AG09319 (cell line): ENCODE data around the gene ZDHHC11B.

Experiments
- DNase-seq: peaks from one replicate; pipeline ENCODE4 v3.0.0-alpha.2; 2010; ENCODE audit warnings: low read depth; ENCODE audit errors: extremely low read depth
- TF ChIP-seq, protein P1 (sequence below): IDR thresholded peaks from 2 replicates; pipeline ENCODE4 v1.5.1; 2011; ENCODE audit warnings: low read depth, mild to moderate bottlenecking, inconsistent platforms, low read length, moderate library complexity

Gene ZDHHC11B

DNA sequence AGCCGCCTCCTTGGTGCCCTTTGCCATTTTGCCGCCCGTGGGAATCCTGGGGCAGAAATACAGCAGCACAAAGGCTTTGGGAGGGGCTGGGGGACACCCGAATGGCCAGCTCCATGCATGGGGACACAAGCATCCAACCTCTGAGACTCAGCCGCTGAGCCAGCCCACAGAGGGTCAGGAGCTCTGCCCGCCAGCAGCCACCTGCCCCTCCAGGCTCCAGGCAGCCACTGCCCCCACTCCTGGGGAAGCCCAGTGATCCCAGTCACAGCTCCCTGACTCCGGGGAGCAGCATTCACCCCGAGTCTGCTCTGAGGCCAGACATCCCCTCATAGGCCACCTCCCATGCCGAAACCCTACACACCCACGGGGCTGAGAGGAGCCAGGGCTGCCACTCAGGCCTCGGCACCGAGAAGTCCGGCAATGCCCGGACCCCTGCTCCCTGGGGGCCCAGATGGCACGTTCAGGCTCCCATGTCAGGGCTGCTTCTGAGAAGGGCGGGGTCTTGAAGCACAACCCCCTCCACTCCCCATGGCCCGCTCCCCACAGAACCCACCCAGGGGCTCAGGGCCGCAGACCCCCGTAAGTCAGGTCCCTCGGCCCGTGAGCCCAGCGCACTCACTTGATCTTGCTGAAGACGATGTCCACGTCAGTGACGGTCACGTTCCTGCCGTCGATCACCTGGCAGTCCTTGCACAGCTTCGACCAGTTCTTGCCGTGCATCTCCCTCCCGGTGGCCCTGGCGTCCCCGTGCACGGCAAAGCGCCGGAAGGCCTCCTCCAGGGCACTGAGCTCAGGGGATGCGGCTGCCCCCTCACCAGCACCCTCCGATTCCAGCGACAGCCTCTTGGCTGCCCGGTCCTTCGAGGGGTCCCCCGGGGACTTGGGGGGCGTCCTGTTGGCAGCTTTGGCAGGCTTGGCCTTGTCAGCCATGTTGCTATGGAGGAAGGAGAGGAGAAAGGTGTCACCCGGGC, 107.1 kb downstream of the ZDHHC11B start:
- TF ChIP-seq, protein P1, sequence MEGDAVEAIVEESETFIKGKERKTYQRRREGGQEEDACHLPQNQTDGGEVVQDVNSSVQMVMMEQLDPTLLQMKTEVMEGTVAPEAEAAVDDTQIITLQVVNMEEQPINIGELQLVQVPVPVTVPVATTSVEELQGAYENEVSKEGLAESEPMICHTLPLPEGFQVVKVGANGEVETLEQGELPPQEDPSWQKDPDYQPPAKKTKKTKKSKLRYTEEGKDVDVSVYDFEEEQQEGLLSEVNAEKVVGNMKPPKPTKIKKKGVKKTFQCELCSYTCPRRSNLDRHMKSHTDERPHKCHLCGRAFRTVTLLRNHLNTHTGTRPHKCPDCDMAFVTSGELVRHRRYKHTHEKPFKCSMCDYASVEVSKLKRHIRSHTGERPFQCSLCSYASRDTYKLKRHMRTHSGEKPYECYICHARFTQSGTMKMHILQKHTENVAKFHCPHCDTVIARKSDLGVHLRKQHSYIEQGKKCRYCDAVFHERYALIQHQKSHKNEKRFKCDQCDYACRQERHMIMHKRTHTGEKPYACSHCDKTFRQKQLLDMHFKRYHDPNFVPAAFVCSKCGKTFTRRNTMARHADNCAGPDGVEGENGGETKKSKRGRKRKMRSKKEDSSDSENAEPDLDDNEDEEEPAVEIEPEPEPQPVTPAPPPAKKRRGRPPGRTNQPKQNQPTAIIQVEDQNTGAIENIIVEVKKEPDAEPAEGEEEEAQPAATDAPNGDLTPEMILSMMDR: no peak
- no peak for DNase-seq

DNA sequence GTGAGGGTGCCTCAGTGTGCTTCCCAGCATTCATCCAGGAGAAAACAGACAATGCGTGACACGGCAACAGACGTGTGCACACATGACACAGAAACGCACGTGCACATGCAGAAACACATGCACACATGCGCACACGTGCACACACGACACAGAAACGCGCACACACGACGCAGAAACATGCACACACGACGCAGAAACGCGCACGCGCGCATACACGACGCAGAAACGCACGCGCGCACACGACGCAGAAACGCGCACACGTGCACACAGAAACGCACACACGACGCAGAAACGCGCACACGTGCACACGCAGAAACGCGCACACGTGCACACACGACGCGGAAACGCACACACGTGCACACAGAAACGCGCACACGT, 107.8 kb downstream of the ZDHHC11B start:
- no peak for DNase-seq
- TF ChIP-seq, protein P1: no peak

GRCh38 chr5:675871-676698, 108.4 kb downstream of the ZDHHC11B start:
- TF ChIP-seq, protein P1: no peak
- DNase-seq: no peak

DNA sequence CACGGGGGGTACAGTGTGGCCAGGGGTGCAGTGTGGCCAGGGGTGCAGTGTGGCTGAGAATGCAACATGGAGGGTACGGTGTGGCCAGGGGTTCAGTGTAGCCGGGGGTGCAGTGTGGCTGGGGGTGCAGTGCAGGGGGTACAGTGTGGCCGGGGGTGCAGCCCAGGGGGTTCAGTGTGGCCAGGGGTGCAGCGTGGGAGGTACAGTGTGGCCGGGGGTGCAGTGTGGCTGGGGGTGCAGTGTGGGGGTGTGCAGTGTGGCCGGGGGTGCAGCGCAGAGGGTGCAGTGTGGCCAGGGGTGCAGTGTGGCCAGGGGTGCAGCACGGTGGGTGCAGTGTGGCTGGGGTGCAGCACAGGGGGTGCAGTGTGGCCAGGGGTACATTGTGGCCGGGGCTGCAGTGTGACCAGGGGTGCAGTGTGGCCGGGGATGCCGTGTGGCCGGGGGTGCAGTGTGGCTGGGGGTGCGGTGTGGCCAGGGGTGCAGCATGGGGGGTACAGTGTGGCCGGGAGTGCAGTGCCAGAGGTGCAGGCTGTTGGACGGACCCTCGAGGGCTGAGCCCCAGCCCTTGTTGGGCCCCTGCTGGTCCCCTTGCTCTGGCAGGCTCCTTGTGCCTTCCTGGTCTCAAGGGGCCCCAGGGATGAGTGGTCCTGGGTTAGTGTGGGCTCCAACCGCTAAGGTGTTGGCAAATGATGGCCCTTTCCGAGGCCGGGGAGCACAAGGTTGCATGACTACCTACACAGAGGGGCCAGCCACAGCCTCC, 109.2 kb downstream of the ZDHHC11B start:
- TF ChIP-seq, protein P1: no peak
- DNase-seq: no peak

DNA sequence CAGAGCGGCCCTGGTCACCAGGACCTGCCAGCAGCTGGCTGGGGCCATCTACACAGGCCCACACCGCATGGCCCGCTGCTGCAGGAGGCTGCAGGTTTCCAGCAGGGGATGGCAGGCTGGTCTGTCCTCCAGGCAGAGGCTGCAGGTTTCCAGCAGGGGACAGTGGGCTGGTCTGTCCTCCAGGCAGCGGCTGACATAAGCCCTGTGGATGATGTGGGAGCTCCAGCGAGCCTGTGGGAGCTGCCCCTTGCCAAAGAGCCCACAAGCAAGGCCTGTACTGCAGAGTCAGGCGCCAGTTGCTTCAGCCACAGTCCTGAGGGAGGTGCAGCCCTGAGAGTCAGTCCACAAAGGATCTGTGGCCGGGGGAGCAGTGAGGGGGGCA, 109.9 kb downstream of the ZDHHC11B start:
- DNase-seq: no peak
- TF ChIP-seq, protein P1: no peak

DNA sequence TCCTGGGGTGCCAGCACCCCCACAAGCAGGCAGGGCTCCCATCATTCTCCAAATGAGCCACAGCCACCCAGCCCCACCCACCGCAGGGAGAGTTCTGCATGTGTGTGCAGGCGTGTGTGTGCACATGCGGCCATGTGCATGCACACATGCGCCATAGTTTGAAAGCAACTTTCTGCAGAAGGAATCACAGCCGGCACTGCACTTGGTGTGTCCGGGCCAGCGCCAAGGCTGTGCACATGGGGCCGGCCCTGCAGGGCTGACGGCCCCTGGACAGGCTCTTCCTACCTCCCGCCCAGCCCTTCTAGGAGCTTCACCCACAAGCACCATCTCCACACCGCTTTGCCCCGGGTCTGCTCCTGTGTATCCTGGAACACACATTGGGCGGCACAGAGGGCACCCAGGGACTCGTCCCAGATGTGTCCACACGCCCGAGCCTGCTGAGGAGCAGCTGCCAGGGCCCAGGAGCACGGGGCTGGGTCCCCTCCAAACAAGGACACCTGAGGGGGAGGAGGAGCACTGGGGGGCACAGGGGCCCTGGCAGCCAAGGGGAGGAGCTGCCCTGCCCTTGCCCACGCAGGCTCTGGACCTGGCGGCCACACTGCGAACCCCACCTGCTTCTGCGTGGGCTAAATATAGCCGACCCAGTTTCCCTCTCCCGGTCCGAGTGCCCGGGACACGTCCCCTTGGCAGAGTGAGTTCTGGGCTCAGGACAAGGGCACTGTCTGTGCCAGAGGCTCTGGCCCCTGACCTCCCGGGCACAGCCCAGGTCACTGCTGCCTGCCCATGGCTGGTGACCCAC, 110.5 kb downstream of the ZDHHC11B start:
- no peak for DNase-seq
- TF ChIP-seq, protein P1: no peak
